ENCODE measurements around the gene ETV2. TPM values are rescaled to one million over a fixed set of nuclear protein-coding genes. Genes with fewer than 3 reads are reported as not detected.
"Not testable (repeated sequence)": the region's sequence is repeated elsewhere in the genome, so short reads cannot be mapped to it uniquely, and the experiment has no call there.

Gene ETV2
- total RNA-seq, 1 donor from 2014 or later = 1.0 TPM

GRCh38 chr19:35669974-35670373 is 28.4 kb downstream of the ETV2 start:
- DNase-seq (ENCODE audit: low spot score) = no peak
- H3K27me3 Mint-ChIP-seq (ENCODE audit: insufficient read depth) = peaks cover 30% of the 10 kb centered on the region
- H3K4me3 Mint-ChIP-seq = no peak overlapping the region
- intact Hi-C loops (cut with micrococcal nuclease) = no loop called here
- no peak overlapping the region for H3K27ac Mint-ChIP-seq
- H3K36me3 Mint-ChIP-seq (ENCODE audit: low read depth) = no peaks in the 10 kb centered on the region
- no peaks in the 10 kb centered on the region for H3K9me3 Mint-ChIP-seq
- peaks cover 15% of the 10 kb centered on the region for H3K4me1 Mint-ChIP-seq (ENCODE audit: low read depth)

- H3K36me3 Mint-ChIP-seq (ENCODE audit: low read depth) = no peaks in the 10 kb centered on the region
- no peaks in the 10 kb centered on the region for H3K9me3 Mint-ChIP-seq
- no peak overlapping the region for H3K4me3 Mint-ChIP-seq
- no peak overlapping the region for H3K27ac Mint-ChIP-seq
- intact Hi-C loops (cut with micrococcal nuclease) = no loop called here
- H3K4me1 Mint-ChIP-seq (ENCODE audit: low read depth) = peaks cover 15% of the 10 kb centered on the region
- H3K27me3 Mint-ChIP-seq (ENCODE audit: insufficient read depth) = peaks cover 30% of the 10 kb centered on the region
- DNase-seq (ENCODE audit: low spot score) = no peak
Measured at GRCh38 chr19:35670686-35671085, 29.1 kb downstream of the ETV2 start.

GRCh38 chr19:35671818-35672217 is 30.3 kb downstream of the ETV2 start:
- DNase-seq (ENCODE audit: low spot score) = no peak
- H3K4me3 Mint-ChIP-seq = no peak overlapping the region
- peaks cover 15% of the 10 kb centered on the region for H3K4me1 Mint-ChIP-seq (ENCODE audit: low read depth)
- peaks cover 33% of the 10 kb centered on the region for H3K27me3 Mint-ChIP-seq (ENCODE audit: insufficient read depth)
- H3K9me3 Mint-ChIP-seq = no peaks in the 10 kb centered on the region
- no peaks in the 10 kb centered on the region for H3K36me3 Mint-ChIP-seq (ENCODE audit: low read depth)
- no peak overlapping the region for H3K27ac Mint-ChIP-seq
- intact Hi-C loops (cut with micrococcal nuclease) = loop anchor here (2.0 kb wide), 1 partner anchor 39 kb away; no protein-coding TSS in a partner anchor

GRCh38 chr19:35673121-35673804 is 31.7 kb downstream of the ETV2 start:
- Mint-ChIP-seq H3K36me3 (ENCODE audit: low read depth) (no peaks in the 10 kb centered on the region), H3K27me3 (ENCODE audit: insufficient read depth) (peaks cover 37% of the 10 kb centered on the region), H3K27ac (peak overlapping the region; percentile 29), H3K4me1 (ENCODE audit: low read depth) (peaks cover 15% of the 10 kb centered on the region), H3K4me3 (peak overlapping the region; percentile 81), H3K9me3 (no peaks in the 10 kb centered on the region)
- peak; percentile 58 for DNase-seq (ENCODE audit: low spot score)
- intact Hi-C loops (cut with micrococcal nuclease) = loop anchor here (1.0 to 2.0 kb wide), 3 partner anchors 25 to 45 kb away; partner anchors contain the start of gene COX6B1

DNA sequence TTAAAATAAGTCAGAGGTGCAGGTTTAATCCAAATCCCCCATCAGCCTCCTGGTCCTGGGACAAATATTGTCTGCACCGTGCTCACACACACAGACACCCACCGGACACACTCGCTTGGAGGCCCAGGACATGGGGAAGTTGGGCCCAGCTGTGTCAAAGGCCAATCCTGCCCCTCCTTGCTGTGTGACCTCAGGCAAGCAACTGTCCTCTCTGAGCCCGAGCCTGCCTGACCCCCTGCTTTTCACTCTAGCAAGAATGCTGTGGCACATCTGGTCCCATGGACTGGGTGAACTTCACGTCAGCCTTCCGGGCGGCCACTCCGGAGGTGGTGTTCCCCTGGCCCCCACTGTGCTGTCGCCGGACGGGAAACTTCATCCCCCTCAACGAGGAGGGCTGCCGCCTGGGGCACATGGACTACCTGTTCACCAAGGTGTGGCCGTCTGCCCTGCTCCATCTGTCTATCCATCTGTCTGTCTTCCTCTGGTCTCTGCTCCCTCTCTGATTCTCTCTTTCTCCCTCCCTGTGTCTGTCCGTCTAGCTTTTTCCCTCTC is 34.1 kb downstream of the ETV2 start:
- Mint-ChIP-seq H3K27me3 (ENCODE audit: insufficient read depth) (peaks cover 26% of the 10 kb centered on the region), H3K36me3 (ENCODE audit: low read depth) (no peaks in the 10 kb centered on the region), H3K4me3 (no peak overlapping the region), H3K9me3 (no peaks in the 10 kb centered on the region), H3K4me1 (ENCODE audit: low read depth) (peaks cover 15% of the 10 kb centered on the region), H3K27ac (no peak overlapping the region)
- intact Hi-C loops (cut with micrococcal nuclease) = no loop called here
- no peak for DNase-seq (ENCODE audit: low spot score)

DNA sequence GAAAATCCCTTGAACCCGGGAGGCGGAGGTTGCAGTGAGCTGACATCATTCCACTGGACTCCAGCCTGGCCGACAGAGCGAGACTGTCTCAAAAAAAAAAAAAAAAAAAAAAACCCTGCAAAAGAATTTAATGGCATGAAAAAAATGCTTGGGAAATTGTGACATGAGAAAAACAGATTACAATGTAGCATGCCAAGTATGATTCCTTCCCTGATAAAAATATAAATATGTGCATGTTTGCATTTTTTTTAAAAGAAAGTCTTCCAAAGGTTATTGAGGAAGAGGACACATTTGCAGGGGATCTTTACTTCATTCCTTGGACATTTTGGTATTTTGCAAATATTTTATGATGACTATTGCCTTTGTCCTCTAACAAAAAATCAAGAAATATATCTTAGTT is 48.3 kb downstream of the ETV2 start:
- Mint-ChIP-seq H3K9me3 (no peaks in the 10 kb centered on the region), H3K36me3 (ENCODE audit: low read depth) (no peaks in the 10 kb centered on the region), H3K4me3 (no peak overlapping the region), H3K27me3 (ENCODE audit: insufficient read depth) (peaks cover 1% of the 10 kb centered on the region), H3K4me1 (ENCODE audit: low read depth) (peaks cover 6% of the 10 kb centered on the region), H3K27ac (no peak overlapping the region)
- DNase-seq (ENCODE audit: low spot score) = no peak
- intact Hi-C loops (cut with micrococcal nuclease) = loop anchor here (5.0 kb wide), 1 partner anchor 192 kb away; no protein-coding TSS in a partner anchor

DNA sequence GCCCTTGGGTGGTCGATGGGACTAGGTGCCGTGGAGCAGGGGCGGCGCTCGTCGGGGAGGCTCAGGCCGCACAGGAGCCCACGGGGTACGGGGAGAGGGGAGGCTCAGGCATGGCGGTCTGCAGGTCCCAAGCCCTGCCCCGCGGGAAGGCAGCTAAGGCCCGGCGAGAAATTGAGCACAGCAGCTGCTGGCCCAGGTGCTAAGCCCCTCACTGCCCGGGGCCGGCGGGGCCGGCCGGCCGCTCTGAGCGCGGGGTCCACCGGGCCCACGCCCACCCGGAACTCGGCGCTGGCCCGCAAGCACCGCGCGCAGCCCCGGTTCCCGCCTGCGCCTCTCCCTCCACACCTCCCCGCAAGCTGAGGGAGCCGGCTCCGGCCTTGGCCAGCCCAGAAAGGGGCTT is 49.6 kb downstream of the ETV2 start:
- intact Hi-C loops (cut with micrococcal nuclease) = loop anchor here (5.0 kb wide), 1 partner anchor 191 kb away; no protein-coding TSS in a partner anchor
- H3K36me3 Mint-ChIP-seq (ENCODE audit: low read depth); H3K4me3 Mint-ChIP-seq; H3K27me3 Mint-ChIP-seq (ENCODE audit: insufficient read depth); DNase-seq (ENCODE audit: low spot score); H3K27ac Mint-ChIP-seq; H3K4me1 Mint-ChIP-seq (ENCODE audit: low read depth); H3K9me3 Mint-ChIP-seq: not testable (repeated sequence)

DNA sequence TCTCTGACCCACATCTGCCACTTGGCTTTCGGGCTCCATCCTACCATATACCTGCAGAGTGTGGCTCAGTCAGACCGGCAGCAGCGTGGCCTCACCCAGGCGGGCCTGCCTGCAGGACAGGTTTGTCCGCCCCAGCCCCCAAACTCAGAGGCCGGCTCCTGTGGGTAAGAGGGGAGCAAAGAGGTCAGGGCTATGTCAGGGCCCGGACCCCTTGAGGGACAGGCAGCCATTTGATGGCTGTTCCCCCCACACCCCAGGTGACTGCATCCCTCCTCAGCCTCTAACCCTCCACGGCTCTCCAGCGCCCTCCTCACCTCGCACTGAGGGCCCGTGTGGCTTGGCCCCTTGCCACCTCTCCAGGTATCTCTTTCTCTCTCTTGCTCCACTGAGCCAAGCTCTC is 50.5 kb downstream of the ETV2 start:
- Mint-ChIP-seq H3K27me3 (ENCODE audit: insufficient read depth) (no peaks in the 10 kb centered on the region), H3K27ac (no peak overlapping the region), H3K4me3 (no peak overlapping the region), H3K36me3 (ENCODE audit: low read depth) (no peaks in the 10 kb centered on the region), H3K4me1 (ENCODE audit: low read depth) (peaks cover 17% of the 10 kb centered on the region), H3K9me3 (no peaks in the 10 kb centered on the region)
- DNase-seq (ENCODE audit: low spot score) = no peak
- intact Hi-C loops (cut with micrococcal nuclease) = loop anchor here (5.0 kb wide), 1 partner anchor 190 kb away; no protein-coding TSS in a partner anchor

- Mint-ChIP-seq H3K36me3 (ENCODE audit: low read depth) (no peaks in the 10 kb centered on the region), H3K27ac (peak overlapping the region; percentile 38), H3K4me1 (ENCODE audit: low read depth) (peaks cover 21% of the 10 kb centered on the region), H3K27me3 (ENCODE audit: insufficient read depth) (no peaks in the 10 kb centered on the region), H3K4me3 (no peak overlapping the region), H3K9me3 (no peaks in the 10 kb centered on the region)
- no peak for DNase-seq (ENCODE audit: low spot score)
- intact Hi-C loops (cut with micrococcal nuclease) = loop anchor here (1.0 to 5.0 kb wide), 7 partner anchors 24 to 238 kb away; partner anchors contain the start of genes ARHGAP33, PSENEN and U2AF1L4
Measured at GRCh38 chr19:35693422-35693821, 51.9 kb downstream of the ETV2 start.

DNA sequence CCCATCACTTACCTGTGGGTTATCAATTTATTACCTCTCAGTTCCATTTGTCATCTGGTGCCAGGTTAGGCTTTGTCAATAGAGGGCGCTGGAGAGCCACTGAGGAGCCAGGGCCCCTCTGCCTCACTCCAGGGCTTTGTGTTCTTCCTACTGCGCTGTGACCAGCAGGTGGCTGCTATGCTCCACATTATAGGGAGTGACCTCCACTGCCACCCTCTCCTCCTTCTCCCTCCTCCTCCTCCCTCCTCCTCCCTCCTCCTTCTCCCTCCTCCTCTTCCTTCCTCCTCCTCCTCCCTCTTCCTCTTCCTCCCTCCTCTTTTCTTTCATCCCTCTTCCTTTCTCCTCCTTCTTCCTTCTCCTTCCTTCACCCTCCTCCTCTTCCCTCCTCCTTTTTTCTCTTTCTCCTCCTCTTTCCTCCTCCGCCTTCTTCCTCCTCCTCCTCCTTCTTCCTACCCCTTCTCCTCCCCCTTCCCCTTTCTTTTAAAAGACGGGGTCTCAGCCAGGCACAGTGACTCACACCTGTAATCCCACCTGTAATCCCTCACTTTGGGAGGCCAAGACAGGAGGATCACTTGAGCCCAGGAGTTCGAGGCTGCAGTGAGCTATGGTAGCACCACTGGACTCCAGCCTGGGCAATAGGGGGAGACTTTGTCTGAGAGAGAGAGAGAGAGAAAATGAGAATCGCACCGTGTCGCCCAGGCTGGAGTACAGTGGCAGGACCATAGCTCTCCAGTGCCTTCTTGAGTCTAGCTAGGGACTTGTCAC is 52.5 kb downstream of the ETV2 start:
- peak; percentile 86 for DNase-seq (ENCODE audit: low spot score)

More for the DNA sequence above, 52.5 kb downstream of the ETV2 start:
- H3K36me3 Mint-ChIP-seq (ENCODE audit: low read depth) = no peaks in the 10 kb centered on the region
- H3K9me3 Mint-ChIP-seq = no peaks in the 10 kb centered on the region
- H3K4me3 Mint-ChIP-seq = no peak overlapping the region
- no peaks in the 10 kb centered on the region for H3K27me3 Mint-ChIP-seq (ENCODE audit: insufficient read depth)
- intact Hi-C loops (cut with micrococcal nuclease) = loop anchor here (1.0 to 5.0 kb wide), 9 partner anchors 8 to 237 kb away; partner anchors contain the start of genes ARHGAP33, NFKBID, PSENEN and U2AF1L4
- peaks cover 27% of the 10 kb centered on the region for H3K4me1 Mint-ChIP-seq (ENCODE audit: low read depth)
- peak overlapping the region; percentile 38 for H3K27ac Mint-ChIP-seq

Measured in activated T-helper 1 cell treated with anti-CD3 and anti-CD28 coated beads, Interleukin-12 subunit alpha, Interleukin-12 subunit beta, Interleukin-2, Interleukin-4 antibody, amounts not matched to agents 30 ng/mL and 10 ng/mL and 1 ng/mL, durations not matched to agents 14 hours and 24 hours and 36 hours (primary cell).